GM19238 (cell line): ENCODE data around the gene ABCB9.
"Not testable (repeated sequence)": the region's sequence is repeated elsewhere in the genome, so short reads cannot be mapped to it uniquely, and the experiment has no call there.

Source experiments
- DNase-seq: peaks from one replicate; pipeline ENCODE4 v3.0.0; 2011; ENCODE audit warnings: low spot score; ENCODE audit not compliant: insufficient read length

Gene ABCB9

GRCh38 chr12:122941351-122941750 lies 24.9 kb downstream of the ABCB9 start:
- DNase-seq, result not testable (repeated sequence)

GRCh38 chr12:122939125-122939524 lies 27.1 kb downstream of the ABCB9 start:
- no peak for DNase-seq

GRCh38 chr12:122937622-122938091 lies 28.6 kb downstream of the ABCB9 start:
- no peak for DNase-seq

- DNase-seq, result no peak
Observed at GRCh38 chr12:122935318-122935717, 30.9 kb downstream of the ABCB9 start.

GRCh38 chr12:122934722-122935121 lies 31.5 kb downstream of the ABCB9 start:
- no peak for DNase-seq

- no peak for DNase-seq
Observed at GRCh38 chr12:122932207-122932606, 34.1 kb downstream of the ABCB9 start.

GRCh38 chr12:122929812-122930211 lies 36.5 kb downstream of the ABCB9 start:
- no peak for DNase-seq

- no peak for DNase-seq
Observed at GRCh38 chr12:122929148-122929538, 37.1 kb downstream of the ABCB9 start.

GRCh38 chr12:122928404-122929147 lies 37.7 kb downstream of the ABCB9 start:
- no peak for DNase-seq

- no peak for DNase-seq
Observed at GRCh38 chr12:122927756-122928403, 38.4 kb downstream of the ABCB9 start.

- no peak for DNase-seq
Observed at GRCh38 chr12:122921917-122922316, 44.3 kb downstream of the ABCB9 start.

- no peak for DNase-seq
Observed at GRCh38 chr12:122920687-122921086, 45.6 kb downstream of the ABCB9 start.

- no peak for DNase-seq
Observed at GRCh38 chr12:122918827-122919226, 47.4 kb downstream of the ABCB9 start.

GRCh38 chr12:122917507-122918121 lies 48.6 kb downstream of the ABCB9 start:
- DNase-seq, result no peak

GRCh38 chr12:122909442-122910288 lies 56.6 kb downstream of the ABCB9 start:
- no peak for DNase-seq

- no peak for DNase-seq
Observed at GRCh38 chr12:122908915-122909314, 57.3 kb downstream of the ABCB9 start.

GRCh38 chr12:122905258-122905657 lies 61.0 kb downstream of the ABCB9 start:
- DNase-seq, result not testable (repeated sequence)

- DNase-seq, result no peak
Observed at GRCh38 chr12:122903693-122904034, 62.6 kb downstream of the ABCB9 start.

GRCh38 chr12:122902854-122903692 lies 63.2 kb downstream of the ABCB9 start:
- DNase-seq, result no peak

- DNase-seq, result no peak
Observed at GRCh38 chr12:122899887-122900286, 66.4 kb downstream of the ABCB9 start.

- DNase-seq, result no peak
Observed at GRCh38 chr12:122896662-122897061, 69.6 kb downstream of the ABCB9 start.
